ENCODE measurements around the gene FYB1.

The FYB1 gene

GRCh38 chr5:39157701-39158100 lies 61.7 kb downstream of the FYB1 start:
- FAIRE-seq = no peak

DNA sequence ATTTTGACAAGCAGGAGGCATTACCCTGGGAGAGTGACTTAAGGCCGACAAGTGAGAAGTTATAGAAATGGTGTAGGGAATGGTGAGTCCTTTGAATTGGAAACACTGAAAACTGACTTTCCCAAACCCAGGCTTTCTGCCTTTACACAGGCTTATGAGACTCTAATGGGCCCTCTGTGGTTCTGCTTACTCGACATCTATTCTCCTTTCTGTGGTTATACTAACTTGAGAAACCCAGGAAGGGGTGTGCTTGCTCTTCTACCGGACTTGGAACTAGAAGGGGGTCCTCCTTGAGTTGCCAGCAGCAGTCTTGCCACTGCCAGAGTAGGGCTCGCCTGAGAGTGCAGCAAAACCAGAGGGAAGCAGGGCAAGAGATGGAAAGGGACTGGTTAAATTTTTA lies 63.3 kb downstream of the FYB1 start:
- FAIRE-seq = no peak

- FAIRE-seq = no peak
Observed at GRCh38 chr5:39151745-39152144, 67.6 kb downstream of the FYB1 start.

DNA sequence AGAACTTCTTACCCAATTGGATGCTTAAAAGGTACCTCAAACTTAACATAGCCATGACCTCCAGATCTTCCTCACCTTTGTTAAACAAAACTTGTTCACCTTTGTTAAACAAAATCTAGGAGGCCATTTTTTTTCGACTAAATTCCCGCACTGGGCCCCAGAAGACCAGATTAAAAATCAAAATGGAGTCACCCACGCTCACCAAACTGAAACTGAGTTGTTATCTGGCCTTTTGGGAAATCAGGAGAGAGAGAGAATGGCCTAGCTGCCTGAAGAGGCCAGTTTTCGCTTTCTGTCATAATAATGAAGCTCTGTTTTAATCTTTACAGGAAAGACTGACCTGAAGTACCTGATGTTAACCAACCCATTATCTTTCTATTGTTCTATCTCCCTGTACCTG lies 69.4 kb downstream of the FYB1 start:
- no peak for FAIRE-seq

GRCh38 chr5:39148983-39149534 lies 70.3 kb downstream of the FYB1 start:
- FAIRE-seq = peak; percentile 85

GRCh38 chr5:39146831-39147540 lies 72.4 kb downstream of the FYB1 start:
- FAIRE-seq = no peak

GRCh38 chr5:39143151-39143860 lies 76.1 kb downstream of the FYB1 start:
- FAIRE-seq = no peak

DNA sequence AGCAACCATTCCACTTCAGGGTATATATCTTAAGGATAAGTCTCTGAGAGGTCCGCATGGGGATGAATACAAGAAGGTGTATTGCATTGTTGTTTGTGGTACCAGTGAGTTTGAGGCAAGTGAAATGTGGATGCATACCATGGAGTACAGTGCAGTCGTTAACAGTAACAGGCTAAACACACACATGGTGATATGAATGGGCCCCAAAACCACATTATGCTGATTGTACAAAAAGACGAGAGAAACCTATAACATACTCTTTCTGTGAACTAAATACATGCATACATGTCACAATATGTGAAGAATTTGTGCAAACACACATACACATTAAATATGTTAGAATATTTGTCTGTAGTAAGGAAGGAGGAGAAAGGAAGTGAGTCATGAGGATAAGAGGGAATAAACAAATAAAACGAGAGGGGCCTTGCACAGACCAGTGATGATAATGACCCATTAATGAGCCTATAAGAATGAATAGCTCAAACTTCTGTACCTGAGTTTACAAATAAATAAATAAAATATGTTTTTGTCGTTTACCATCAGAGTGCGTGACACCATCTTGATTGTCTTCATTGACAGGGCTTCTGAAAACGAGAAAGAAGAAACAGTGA lies 78.7 kb downstream of the FYB1 start:
- FAIRE-seq = no peak

DNA sequence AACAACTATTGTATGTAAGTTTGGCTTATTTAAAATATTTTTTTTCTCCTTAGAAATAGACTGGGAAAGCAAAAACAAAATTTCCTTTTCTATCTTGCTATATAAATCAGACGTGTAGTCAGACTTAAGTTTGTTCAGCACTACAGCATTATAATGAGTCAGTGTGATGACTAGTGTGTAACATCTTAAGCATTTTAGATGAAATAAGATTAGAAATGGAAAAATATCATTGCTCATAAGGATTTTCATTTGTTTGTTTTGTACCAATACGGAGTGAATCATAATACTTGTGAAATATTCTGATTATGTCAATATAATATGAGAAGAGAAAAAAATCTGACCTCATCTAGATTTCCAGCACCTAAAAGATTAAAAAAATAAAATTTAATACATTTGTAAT lies 80.5 kb downstream of the FYB1 start:
- FAIRE-seq = no peak

DNA sequence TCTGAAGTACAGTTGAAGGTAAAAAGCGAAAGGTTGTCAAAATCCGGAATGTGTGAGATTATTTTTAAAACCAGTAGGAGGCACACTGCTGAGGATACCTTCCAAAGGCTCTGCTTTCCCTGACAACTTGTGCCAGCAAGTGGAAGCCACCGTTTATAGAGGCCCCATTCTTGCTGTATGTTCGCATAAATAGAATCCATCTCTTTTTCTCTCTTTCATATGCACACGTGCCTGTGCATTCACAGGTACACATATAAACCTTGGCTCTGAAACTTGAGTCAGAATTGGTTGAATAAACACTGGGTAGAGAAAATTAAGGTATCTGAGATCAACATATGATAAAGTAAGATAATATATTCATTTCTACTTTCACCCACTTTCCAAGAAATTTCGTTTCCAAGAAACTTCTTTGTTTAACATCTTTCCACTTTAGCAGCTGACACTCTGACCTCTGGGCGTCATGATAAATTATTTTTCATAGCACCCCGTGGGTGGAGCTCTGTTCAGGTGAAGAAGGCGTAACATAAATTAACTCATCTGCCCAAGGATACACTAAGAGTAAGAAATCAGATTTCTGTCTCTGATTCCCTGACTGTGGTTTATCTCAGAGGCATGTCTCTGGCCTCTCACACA lies 81.4 kb downstream of the FYB1 start:
- no peak for FAIRE-seq

- FAIRE-seq = no peak
Observed at GRCh38 chr5:39137391-39137790, 82.0 kb downstream of the FYB1 start.

DNA sequence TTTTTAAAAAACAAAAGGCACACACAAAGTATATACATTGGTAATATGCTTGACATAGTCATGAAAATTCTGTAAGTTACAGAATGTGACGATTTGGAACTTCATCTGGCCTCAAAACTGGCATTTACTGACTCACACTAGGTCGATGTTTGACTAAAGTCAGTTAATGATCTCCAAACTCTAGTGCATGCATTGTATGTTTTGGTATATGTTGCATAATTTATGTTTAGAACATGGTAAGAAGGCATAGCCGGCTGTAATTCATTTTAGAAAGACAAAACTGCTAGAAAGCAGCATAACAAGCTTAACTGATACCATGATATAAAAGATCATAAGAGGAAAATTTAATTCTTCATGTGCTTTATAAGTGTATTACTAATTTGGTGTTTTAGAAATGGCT lies 86.6 kb downstream of the FYB1 start:
- FAIRE-seq = no peak

GRCh38 chr5:39132128-39132447 lies 87.3 kb downstream of the FYB1 start:
- no peak for FAIRE-seq

DNA sequence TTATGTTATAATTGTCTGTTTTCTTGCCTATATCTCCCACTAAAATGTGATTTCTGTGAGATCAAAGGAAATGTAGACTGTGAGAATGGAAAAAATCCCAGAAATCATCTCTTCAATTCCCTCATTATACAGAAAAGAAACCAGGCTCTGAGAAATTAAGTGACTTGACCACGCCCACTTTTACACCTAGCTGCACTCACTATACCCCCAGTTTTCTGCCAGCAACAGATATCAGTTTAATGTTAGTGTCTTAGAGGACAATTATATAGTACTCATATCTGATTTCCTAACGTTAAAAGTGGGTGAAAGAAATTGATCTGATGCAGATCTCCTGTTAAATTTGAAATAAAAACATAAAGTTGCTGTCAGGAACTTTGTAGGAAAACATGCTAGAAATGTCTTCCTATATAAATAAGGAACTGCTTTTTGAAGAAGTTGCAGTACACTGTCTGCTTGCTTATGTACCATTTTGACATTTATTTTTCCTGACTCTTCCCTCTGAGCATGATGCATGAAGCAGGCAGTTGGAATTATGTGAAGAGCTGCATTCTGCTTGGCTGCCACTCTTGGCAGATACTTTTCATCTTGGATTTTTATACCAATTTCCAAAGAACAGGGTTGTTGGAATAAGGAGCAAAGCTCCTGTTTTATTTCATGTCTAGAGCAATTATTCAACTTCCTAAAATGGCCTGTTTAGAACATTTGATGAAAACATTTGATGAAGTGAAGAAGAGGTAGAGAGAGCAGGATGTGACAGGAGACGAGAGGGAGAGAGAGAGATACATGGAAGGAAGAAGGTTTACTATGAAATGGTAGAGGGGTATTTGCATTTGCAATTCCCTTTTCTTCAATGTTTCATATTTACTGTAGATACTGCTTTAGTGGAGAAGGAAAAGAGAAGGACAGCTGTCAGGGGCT lies 87.9 kb downstream of the FYB1 start:
- FAIRE-seq = no peak

DNA sequence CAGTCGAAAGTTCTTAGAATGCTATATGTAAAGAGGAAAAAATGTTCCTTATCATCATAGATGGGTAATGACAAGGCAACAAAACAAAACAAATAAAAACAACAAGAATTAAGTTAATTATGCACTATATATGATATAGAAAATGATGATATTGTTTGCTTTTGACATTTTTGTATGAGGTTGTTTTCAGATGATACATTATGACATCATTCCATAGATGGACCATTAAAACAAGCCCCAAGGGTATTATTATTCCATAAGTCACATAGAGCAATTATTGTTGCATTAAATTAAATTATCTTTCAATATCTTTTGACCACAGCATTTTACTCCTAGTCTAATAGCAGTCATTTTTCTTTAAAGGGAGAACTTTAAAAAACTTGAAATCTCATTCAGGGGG lies 88.6 kb downstream of the FYB1 start:
- FAIRE-seq = no peak

DNA sequence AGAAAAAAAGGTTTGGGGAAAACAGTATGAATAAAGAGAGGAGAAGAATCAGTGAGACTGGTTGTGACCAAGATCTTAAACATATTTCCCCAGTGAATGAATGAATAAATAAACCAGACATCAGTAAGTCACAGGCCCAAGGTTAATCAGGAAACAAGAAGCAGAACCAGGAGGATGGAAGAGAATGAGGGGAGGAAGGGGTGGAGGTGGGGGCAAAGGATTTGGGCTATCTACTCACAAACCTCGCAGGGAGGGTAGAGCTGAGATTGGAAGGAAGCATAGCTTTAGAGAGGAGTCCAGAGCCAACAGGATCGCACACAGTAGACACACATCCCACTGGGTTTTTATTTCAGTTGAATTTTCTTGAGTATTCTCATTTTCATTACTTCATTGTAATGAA lies 97.4 kb downstream of the FYB1 start:
- FAIRE-seq = no peak

GRCh38 chr5:39121315-39121714 lies 98.0 kb downstream of the FYB1 start:
- FAIRE-seq = no peak

DNA sequence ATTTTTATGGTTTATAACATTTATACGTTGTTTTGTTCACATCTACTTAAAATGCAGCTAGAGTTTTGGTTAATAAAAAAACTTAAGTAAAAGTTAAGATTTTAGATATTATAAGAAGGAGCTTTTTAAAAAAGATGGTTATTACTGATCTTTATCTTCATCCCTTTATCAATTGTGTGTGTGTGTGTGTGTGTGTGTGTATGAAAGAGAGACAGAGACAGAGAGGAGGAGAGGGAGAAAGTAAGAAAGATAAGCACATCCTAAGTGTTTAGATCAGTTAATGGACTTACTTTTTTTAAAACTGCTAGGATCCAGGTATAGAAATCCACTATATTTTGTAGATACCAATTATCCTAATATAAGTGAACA lies 99.3 kb downstream of the FYB1 start:
- no peak for FAIRE-seq

- FAIRE-seq = no peak
Observed at GRCh38 chr5:39119404-39120051, 99.8 kb downstream of the FYB1 start.

DNA sequence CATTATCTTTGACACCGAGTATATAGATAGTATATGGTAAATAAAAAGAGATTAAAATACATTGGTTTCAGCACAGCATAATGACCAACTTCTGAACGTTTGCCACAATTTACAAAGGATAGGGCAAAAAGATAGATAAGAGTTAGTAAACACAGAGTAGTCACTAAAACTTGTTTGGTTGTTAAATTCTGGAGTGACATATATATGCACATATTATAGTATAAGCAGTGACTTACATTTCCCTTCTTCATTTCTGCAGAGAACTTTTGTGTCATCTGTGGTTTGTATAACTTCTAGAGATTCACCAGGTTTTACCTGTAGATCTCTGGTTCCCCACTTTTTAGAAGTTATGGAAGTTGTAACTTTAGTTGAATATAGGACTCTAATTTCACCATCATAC lies 100.7 kb downstream of the FYB1 start:
- FAIRE-seq = no peak

GRCh38 chr5:39117401-39117800 lies 102.0 kb downstream of the FYB1 start:
- FAIRE-seq = no peak

All from TTC549 (cell line).